WTC11 (cell line): ENCODE results near the gene HAND2. TPM values are rescaled to one million over a fixed set of nuclear protein-coding genes. Genes with fewer than 3 reads are reported as not detected.

Source experiments
- ATAC-seq: fragments of 200-7000 bp; cut with Tn5 transposase; 2 replicates; pipeline ENCODE4 v1.10.0; 2021; ENCODE audit warnings: mild to moderate bottlenecking, moderate library complexity
- CTCF ChIA-PET: fragments of 300-600 bp; sonication (Branson Sonifier 250); formaldehyde crosslinking; loops from one replicate; lab custom pipeline; 2021; ENCODE audit warnings: antibody characterized with exemption; lab: Charles Lee
- POLR2A ChIA-PET: fragments of 350-600 bp; sonication (Branson Sonifier 250); formaldehyde crosslinking; loops from one replicate; lab custom pipeline; 2021; ENCODE audit warnings: antibody characterized with exemption; lab: Charles Lee
- DNase-seq: peaks from one replicate; pipeline ENCODE4 v3.0.0; 2021; ENCODE audit warnings: low spot score
- H3K27ac Mint-ChIP-seq: 2 replicates; pipeline ENCODE4 v1.8.0; 2021; ENCODE audit warnings: mixed read lengths
- H3K27me3 Mint-ChIP-seq: 2 replicates; pipeline ENCODE4 v1.8.0; 2021; ENCODE audit warnings: low read depth, mild to moderate bottlenecking, moderate library complexity, mixed read lengths
- H3K36me3 Mint-ChIP-seq: 2 replicates; pipeline ENCODE4 v1.8.0; 2021; ENCODE audit warnings: mixed read lengths
- H3K4me1 Mint-ChIP-seq: 2 replicates; pipeline ENCODE4 v1.8.0; 2022; ENCODE audit warnings: mixed read lengths
- H3K4me3 Mint-ChIP-seq: 2 replicates; pipeline ENCODE4 v1.8.0; 2021; ENCODE audit warnings: mild to moderate bottlenecking, moderate library complexity, mixed read lengths
- H3K9me3 Mint-ChIP-seq: 2 replicates; pipeline ENCODE4 v1.8.0; 2021; ENCODE audit warnings: mixed read lengths
- CBFB ChIP-seq: sonication (generic); formaldehyde crosslinking; IDR thresholded peaks from 2 replicates; pipeline ENCODE4 v1.8.1; 2022; ENCODE audit warnings: mild to moderate bottlenecking, low read depth, missing genetic modification reagents
- CREM ChIP-seq: sonication (generic); formaldehyde crosslinking; IDR thresholded peaks from 2 replicates; pipeline ENCODE4 v1.8.1; 2022; ENCODE audit warnings: mild to moderate bottlenecking, missing genetic modification reagents, moderate library complexity
- E2F1 ChIP-seq: sonication (generic); formaldehyde crosslinking; IDR thresholded peaks from 2 replicates; pipeline ENCODE4 v1.8.0; 2022; ENCODE audit warnings: mild to moderate bottlenecking, missing genetic modification reagents
- FOXK1 ChIP-seq: sonication (generic); formaldehyde crosslinking; IDR thresholded peaks from 2 replicates; pipeline ENCODE4 v1.8.0; 2022; ENCODE audit warnings: mild to moderate bottlenecking, moderate library complexity, missing genetic modification reagents
- FOXP4 ChIP-seq: sonication (generic); formaldehyde crosslinking; IDR thresholded peaks from 2 replicates; pipeline ENCODE4 v1.8.0; 2022; ENCODE audit warnings: mild to moderate bottlenecking, missing genetic modification reagents
- IRF2 ChIP-seq: sonication (generic); formaldehyde crosslinking; IDR thresholded peaks from 2 replicates; pipeline ENCODE4 v1.8.0; 2022; ENCODE audit warnings: low read depth, missing genetic modification reagents, borderline replicate concordance
- JUN ChIP-seq: sonication (generic); formaldehyde crosslinking; IDR thresholded peaks from 2 replicates; pipeline ENCODE4 v1.8.0; 2023; ENCODE audit warnings: mild to moderate bottlenecking, missing genetic modification reagents
- KAT7 ChIP-seq: sonication (generic); formaldehyde crosslinking; IDR thresholded peaks from 2 replicates; pipeline ENCODE4 v1.8.1; 2023; ENCODE audit warnings: missing genetic modification reagents, mild to moderate bottlenecking, borderline replicate concordance
- NR2C2 ChIP-seq: sonication (generic); formaldehyde crosslinking; IDR thresholded peaks from 2 replicates; pipeline ENCODE4 v1.8.0; 2022; ENCODE audit warnings: mild to moderate bottlenecking, missing genetic modification reagents
- NR3C1 ChIP-seq: sonication (generic); formaldehyde crosslinking; conservative IDR thresholded peaks from 2 replicates; pipeline ENCODE4 v1.8.1; 2023; ENCODE audit warnings: low read depth, mild to moderate bottlenecking, missing genetic modification reagents
- RORB ChIP-seq: fragments of 250-450 bp; sonication (Bioruptor Pico); IDR thresholded peaks from 2 replicates; pipeline ENCODE4 v1.9.0; 2021; ENCODE audit warnings: mild to moderate bottlenecking
- SMAD4 ChIP-seq: sonication (generic); formaldehyde crosslinking; IDR thresholded peaks from 2 replicates; pipeline ENCODE4 v1.8.0; 2022; ENCODE audit warnings: mild to moderate bottlenecking, missing genetic modification reagents
- SOX15 ChIP-seq: fragments of 250-450 bp; sonication (Bioruptor Pico); IDR thresholded peaks from 2 replicates; pipeline ENCODE4 v1.9.0; 2021; ENCODE audit warnings: mild to moderate bottlenecking
- TEAD4 ChIP-seq: sonication (generic); formaldehyde crosslinking; IDR thresholded peaks from 2 replicates; pipeline ENCODE4 v1.8.0; 2022; ENCODE audit warnings: mild to moderate bottlenecking, missing genetic modification reagents
- TP53 ChIP-seq: sonication (generic); formaldehyde crosslinking; IDR thresholded peaks from 2 replicates; pipeline ENCODE4 v1.8.1; 2023; ENCODE audit warnings: mild to moderate bottlenecking, missing genetic modification reagents
- USF1 ChIP-seq: sonication (generic); formaldehyde crosslinking; IDR thresholded peaks from 2 replicates; pipeline ENCODE4 v1.8.0; 2022; ENCODE audit warnings: mild to moderate bottlenecking, missing genetic modification reagents
- ZNF138 ChIP-seq: sonication (generic); formaldehyde crosslinking; conservative IDR thresholded peaks from 2 replicates; pipeline ENCODE4 v1.8.1; 2022; ENCODE audit warnings: mild to moderate bottlenecking, moderate library complexity, missing genetic modification reagents
- total RNA-seq: library from RNA; stranded (reverse); gene quantifications from 3 replicates; pipeline ENCODE4 v1.2.3, GENCODE V29; 2021
- TF ChIP-seq, protein P1 (sequence below): fragments of 200-600 bp; IDR thresholded peaks from 2 replicates; pipeline ENCODE4 v1.8.0; 2022; ENCODE audit warnings: antibody characterized with exemption
- TF ChIP-seq, protein P2 (sequence below): sonication (generic); formaldehyde crosslinking; IDR thresholded peaks from 2 replicates; pipeline ENCODE4 v1.8.1; 2023; ENCODE audit warnings: mild to moderate bottlenecking, missing genetic modification reagents, borderline replicate concordance
- TF ChIP-seq, protein P3 (sequence below): sonication (generic); formaldehyde crosslinking; conservative IDR thresholded peaks from 2 replicates; pipeline ENCODE4 v1.8.1; 2023; ENCODE audit warnings: mild to moderate bottlenecking, low read depth, missing genetic modification reagents, moderate library complexity

Gene HAND2
- total RNA-seq, 1 experiment from 2014 or later = 0.13 TPM

DNA sequence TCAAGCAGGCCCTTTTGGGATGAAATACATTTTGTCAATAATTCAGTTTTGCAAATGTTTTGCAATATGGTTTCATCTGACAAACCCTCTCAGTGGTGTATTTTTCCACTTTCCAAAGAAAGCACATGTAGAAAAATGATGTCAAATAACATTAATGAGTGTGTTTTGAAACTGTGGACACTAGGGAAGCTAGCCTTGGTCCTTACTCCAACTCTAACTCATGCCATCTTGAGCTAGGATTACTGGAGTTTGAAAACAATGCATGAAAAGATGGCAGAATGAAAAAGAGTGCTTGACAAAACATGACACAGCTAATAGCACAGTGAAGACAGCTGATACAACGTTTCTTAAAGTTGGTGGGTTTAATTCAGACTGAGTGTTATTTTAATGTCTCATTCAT is 41.4 kb downstream of the HAND2 start:
- H3K4me1 Mint-ChIP-seq = peaks cover 33% of the 10 kb centered on the region
- H3K4me3 Mint-ChIP-seq = no peak overlapping the region
- POLR2A ChIA-PET = no interaction called here
- no peak overlapping the region for H3K27ac Mint-ChIP-seq
- no peaks in the 10 kb centered on the region for H3K9me3 Mint-ChIP-seq
- H3K36me3 Mint-ChIP-seq = no peaks in the 10 kb centered on the region
- CTCF ChIA-PET = interaction anchor here (0.6 kb wide), 1 partner anchor 1305 kb away, joined by 3 read pairs; no protein-coding TSS in a partner anchor
- no peak for DNase-seq
- TF ChIP-seq CBFB (no peak), SOX15 (no peak)
- TF ChIP-seq, all 79 proteins: peak for 0
- H3K27me3 Mint-ChIP-seq = peaks cover 24% of the 10 kb centered on the region
- no peak for ATAC-seq

DNA sequence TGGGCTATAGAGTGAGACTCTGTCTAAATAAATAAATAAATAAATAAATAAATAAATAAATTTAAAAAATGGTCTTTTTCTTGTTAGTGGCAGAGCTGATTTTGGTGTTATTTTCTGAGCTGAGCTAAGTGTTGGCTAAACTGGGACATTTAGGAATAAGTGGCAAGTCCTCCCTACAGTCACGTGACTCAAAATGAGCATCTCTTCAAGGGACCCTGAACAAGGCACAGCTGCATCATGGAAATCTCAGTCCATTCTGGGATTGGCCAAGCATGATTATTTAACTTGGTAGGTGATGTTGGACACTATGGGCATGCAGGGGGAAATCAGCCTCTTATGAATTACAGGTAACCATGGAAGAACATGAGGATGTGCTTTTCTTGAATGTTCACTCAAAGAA is 42.0 kb downstream of the HAND2 start:
- ATAC-seq (no peak), DNase-seq (no peak)
- ChIA-PET CTCF (no interaction called here), POLR2A (no interaction called here)
- Mint-ChIP-seq H3K4me3 (no peak overlapping the region), H3K9me3 (no peaks in the 10 kb centered on the region), H3K4me1 (peaks cover 33% of the 10 kb centered on the region), H3K36me3 (no peaks in the 10 kb centered on the region), H3K27ac (no peak overlapping the region), H3K27me3 (peaks cover 19% of the 10 kb centered on the region)
- TF ChIP-seq CREM (CRISPR knock-in tag) (no peak), SMAD4 (CRISPR knock-in tag) (no peak), E2F1 (CRISPR knock-in tag) (no peak), KAT7 (no peak), TEAD4 (no peak), TP53 (no peak)
- TF ChIP-seq, protein P1, sequence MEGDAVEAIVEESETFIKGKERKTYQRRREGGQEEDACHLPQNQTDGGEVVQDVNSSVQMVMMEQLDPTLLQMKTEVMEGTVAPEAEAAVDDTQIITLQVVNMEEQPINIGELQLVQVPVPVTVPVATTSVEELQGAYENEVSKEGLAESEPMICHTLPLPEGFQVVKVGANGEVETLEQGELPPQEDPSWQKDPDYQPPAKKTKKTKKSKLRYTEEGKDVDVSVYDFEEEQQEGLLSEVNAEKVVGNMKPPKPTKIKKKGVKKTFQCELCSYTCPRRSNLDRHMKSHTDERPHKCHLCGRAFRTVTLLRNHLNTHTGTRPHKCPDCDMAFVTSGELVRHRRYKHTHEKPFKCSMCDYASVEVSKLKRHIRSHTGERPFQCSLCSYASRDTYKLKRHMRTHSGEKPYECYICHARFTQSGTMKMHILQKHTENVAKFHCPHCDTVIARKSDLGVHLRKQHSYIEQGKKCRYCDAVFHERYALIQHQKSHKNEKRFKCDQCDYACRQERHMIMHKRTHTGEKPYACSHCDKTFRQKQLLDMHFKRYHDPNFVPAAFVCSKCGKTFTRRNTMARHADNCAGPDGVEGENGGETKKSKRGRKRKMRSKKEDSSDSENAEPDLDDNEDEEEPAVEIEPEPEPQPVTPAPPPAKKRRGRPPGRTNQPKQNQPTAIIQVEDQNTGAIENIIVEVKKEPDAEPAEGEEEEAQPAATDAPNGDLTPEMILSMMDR = no peak
- TF ChIP-seq, protein P2, sequence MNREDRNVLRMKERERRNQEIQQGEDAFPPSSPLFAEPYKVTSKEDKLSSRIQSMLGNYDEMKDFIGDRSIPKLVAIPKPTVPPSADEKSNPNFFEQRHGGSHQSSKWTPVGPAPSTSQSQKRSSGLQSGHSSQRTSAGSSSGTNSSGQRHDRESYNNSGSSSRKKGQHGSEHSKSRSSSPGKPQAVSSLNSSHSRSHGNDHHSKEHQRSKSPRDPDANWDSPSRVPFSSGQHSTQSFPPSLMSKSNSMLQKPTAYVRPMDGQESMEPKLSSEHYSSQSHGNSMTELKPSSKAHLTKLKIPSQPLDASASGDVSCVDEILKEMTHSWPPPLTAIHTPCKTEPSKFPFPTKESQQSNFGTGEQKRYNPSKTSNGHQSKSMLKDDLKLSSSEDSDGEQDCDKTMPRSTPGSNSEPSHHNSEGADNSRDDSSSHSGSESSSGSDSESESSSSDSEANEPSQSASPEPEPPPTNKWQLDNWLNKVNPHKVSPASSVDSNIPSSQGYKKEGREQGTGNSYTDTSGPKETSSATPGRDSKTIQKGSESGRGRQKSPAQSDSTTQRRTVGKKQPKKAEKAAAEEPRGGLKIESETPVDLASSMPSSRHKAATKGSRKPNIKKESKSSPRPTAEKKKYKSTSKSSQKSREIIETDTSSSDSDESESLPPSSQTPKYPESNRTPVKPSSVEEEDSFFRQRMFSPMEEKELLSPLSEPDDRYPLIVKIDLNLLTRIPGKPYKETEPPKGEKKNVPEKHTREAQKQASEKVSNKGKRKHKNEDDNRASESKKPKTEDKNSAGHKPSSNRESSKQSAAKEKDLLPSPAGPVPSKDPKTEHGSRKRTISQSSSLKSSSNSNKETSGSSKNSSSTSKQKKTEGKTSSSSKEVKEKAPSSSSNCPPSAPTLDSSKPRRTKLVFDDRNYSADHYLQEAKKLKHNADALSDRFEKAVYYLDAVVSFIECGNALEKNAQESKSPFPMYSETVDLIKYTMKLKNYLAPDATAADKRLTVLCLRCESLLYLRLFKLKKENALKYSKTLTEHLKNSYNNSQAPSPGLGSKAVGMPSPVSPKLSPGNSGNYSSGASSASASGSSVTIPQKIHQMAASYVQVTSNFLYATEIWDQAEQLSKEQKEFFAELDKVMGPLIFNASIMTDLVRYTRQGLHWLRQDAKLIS (CRISPR knock-in tag) = no peak
- TF ChIP-seq, protein P3, sequence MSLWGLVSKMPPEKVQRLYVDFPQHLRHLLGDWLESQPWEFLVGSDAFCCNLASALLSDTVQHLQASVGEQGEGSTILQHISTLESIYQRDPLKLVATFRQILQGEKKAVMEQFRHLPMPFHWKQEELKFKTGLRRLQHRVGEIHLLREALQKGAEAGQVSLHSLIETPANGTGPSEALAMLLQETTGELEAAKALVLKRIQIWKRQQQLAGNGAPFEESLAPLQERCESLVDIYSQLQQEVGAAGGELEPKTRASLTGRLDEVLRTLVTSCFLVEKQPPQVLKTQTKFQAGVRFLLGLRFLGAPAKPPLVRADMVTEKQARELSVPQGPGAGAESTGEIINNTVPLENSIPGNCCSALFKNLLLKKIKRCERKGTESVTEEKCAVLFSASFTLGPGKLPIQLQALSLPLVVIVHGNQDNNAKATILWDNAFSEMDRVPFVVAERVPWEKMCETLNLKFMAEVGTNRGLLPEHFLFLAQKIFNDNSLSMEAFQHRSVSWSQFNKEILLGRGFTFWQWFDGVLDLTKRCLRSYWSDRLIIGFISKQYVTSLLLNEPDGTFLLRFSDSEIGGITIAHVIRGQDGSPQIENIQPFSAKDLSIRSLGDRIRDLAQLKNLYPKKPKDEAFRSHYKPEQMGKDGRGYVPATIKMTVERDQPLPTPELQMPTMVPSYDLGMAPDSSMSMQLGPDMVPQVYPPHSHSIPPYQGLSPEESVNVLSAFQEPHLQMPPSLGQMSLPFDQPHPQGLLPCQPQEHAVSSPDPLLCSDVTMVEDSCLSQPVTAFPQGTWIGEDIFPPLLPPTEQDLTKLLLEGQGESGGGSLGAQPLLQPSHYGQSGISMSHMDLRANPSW = no peak

GRCh38 chr4:173486714-173487392 is 43.2 kb downstream of the HAND2 start:
- POLR2A ChIA-PET = no interaction called here
- CTCF ChIA-PET = no interaction called here
- no peak for ATAC-seq
- H3K27me3 Mint-ChIP-seq = peaks cover 8% of the 10 kb centered on the region
- 0 out of 2 replicates have a peak, but pooled peaks cover 3% of the 10 kb centered on the region for H3K9me3 Mint-ChIP-seq
- DNase-seq = no peak
- H3K4me1 Mint-ChIP-seq = peaks cover 33% of the 10 kb centered on the region
- H3K36me3 Mint-ChIP-seq = no peaks in the 10 kb centered on the region
- no peak overlapping the region for H3K27ac Mint-ChIP-seq
- no peak overlapping the region for H3K4me3 Mint-ChIP-seq
- TF ChIP-seq IRF2 (CRISPR knock-in tag) = no peak
- TF ChIP-seq TEAD4 = no peak
- no peak for TF ChIP-seq JUN (CRISPR knock-in tag)
- no peak for TF ChIP-seq FOXK1 (CRISPR knock-in tag)
- TF ChIP-seq USF1 = no peak
- TF ChIP-seq ZNF138 (CRISPR knock-in tag) = no peak
- no peak for TF ChIP-seq FOXP4 (CRISPR knock-in tag)
- TF ChIP-seq NR2C2 = no peak
- no peak for TF ChIP-seq RORB (CRISPR knock-in tag)
- TF ChIP-seq NR3C1 = no peak
- no peak for TF ChIP-seq TP53
